ENCODE measurements around the gene ATP5PD.

The ATP5PD gene

DNA sequence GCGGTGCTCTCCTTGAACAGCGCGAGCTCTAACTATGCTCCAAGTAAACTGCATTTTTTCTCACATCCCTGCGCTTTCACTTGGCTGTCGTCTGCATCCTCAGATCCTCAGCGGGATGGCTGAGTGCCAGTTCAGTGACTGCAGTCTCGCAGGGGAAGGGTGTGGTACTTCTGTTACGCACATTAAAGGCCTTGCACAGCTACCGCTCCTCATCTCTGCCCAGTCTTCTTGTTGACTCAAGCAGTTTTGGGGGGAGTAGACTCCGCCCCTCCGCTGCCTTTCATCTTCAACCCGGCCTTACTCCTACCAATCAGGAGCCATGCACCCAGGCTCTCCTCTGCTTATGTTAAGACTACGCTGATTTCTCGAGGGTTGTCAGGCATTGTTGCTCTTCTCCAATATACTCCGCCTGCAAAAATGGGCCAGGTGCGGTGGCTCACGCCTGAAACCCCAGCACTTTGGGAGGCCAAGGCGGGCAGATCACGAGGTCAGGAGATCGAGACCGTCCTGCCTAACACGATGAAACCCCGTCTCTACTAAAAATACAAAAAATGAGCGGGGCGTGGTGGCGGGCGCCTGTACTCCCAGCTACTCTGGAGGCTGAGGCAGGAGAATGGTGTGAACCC lies 10.0 kb downstream of the ATP5PD start:
- Mint-ChIP-seq H3K27ac (peak overlapping the region; percentile 68), H3K4me1 (peaks cover 18% of the 10 kb centered on the region), H3K36me3 (ENCODE audit: low read depth) (peaks cover 29% of the 10 kb centered on the region), H3K27me3 (ENCODE audit: low read depth, poor library complexity) (peaks cover 29% of the 10 kb centered on the region), H3K4me3 (peak overlapping the region; percentile 42), H3K9me3 (peaks cover 9% of the 10 kb centered on the region)
- TF ChIP-seq, protein P1, sequence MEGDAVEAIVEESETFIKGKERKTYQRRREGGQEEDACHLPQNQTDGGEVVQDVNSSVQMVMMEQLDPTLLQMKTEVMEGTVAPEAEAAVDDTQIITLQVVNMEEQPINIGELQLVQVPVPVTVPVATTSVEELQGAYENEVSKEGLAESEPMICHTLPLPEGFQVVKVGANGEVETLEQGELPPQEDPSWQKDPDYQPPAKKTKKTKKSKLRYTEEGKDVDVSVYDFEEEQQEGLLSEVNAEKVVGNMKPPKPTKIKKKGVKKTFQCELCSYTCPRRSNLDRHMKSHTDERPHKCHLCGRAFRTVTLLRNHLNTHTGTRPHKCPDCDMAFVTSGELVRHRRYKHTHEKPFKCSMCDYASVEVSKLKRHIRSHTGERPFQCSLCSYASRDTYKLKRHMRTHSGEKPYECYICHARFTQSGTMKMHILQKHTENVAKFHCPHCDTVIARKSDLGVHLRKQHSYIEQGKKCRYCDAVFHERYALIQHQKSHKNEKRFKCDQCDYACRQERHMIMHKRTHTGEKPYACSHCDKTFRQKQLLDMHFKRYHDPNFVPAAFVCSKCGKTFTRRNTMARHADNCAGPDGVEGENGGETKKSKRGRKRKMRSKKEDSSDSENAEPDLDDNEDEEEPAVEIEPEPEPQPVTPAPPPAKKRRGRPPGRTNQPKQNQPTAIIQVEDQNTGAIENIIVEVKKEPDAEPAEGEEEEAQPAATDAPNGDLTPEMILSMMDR (IDR thresholded peaks at IDR 0.05): no peak
- DNase-seq: peak; percentile 14

DNA sequence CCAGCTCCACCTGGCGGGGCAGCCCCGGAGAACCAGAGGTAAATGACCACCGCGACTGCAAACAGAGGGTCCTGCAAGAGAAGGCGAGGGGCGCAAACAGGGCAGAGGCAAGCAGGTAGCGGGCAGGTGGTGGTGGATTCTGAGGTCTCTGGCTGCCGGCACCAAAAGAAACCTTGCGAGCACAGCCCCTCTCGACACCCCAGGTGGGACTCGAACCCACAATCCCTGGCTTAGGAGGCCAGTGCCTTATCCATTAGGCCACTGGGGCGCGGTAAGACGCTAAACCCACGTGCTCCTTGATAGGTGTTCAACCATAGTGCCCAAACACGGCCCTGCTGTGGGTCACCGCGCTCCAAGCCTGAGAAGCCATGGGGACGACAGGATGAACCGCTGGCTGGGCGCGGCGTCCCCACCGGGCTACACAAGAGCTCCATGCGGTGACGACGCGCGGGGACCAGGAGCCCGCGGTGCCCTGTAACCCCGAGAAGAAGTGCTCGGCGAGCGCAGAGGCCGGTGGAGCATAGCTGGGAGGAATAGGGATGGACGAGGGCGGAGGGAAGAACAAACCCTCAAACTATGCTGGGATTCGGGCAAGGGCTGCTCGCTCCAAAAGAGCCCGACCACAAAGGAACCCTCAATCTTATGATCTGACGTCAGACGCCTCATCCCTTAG lies 12.4 kb downstream of the ATP5PD start:
- Mint-ChIP-seq H3K27me3 (ENCODE audit: low read depth, poor library complexity) (peaks cover 29% of the 10 kb centered on the region), H3K27ac (peak overlapping the region; percentile 99), H3K9me3 (peaks cover 30% of the 10 kb centered on the region), H3K4me3 (peak overlapping the region; percentile 88), H3K4me1 (peaks cover 18% of the 10 kb centered on the region), H3K36me3 (ENCODE audit: low read depth) (peaks cover 10% of the 10 kb centered on the region)
- TF ChIP-seq, protein P1 (IDR thresholded peaks at IDR 0.05): no peak
- DNase-seq: peak; percentile 92

DNA sequence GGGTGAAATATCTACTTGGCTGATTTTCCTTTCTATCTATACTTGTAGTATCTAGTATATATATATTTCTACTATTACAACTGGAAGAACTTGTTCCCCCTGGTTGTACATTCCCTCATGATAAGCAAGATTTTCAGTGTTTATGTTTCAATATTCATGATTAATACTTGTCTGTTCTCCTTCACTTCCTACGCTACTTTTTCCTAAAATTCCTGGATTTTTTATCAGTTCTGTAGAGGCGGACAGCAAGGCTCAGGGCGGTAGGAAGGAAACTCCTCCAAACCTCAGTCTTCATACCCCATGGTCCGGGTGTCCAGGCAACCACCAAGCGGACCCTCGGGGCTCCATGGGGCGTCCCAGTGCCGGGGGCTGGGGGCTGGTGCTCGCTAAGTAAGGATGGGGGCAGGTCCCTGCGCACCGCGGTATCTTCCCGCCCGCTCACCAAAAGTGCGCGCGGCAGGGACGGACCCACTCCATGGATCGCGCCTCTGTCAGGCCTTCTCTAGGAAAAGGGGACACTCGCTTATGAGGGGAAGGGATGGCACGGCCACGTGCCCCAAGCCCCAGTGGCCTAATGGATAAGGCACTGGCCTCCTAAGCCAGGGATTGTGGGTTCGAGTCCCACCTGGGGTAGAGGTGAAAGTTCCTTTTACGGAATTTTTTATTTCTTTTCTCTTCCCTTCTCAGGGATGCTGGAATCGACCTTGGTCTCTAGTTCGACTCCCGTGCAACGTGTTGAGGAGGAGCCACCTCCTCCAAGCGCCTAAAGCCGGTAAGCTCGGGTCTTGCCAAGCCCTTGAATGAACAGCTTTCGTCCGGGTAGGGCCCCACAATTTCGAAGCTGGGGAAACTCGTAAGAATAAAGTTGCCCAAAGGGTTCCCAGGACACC lies 13.2 kb downstream of the ATP5PD start:
- H3K36me3 Mint-ChIP-seq (ENCODE audit: low read depth): peaks cover 4% of the 10 kb centered on the region
- peaks cover 31% of the 10 kb centered on the region for H3K27me3 Mint-ChIP-seq (ENCODE audit: low read depth, poor library complexity)
- TF ChIP-seq, protein P1 (IDR thresholded peaks at IDR 0.05): no peak
- peaks cover 18% of the 10 kb centered on the region for H3K4me1 Mint-ChIP-seq
- DNase-seq: peak; percentile 99
- peaks cover 36% of the 10 kb centered on the region for H3K9me3 Mint-ChIP-seq
- peak overlapping the region; percentile 88 for H3K4me3 Mint-ChIP-seq
- H3K27ac Mint-ChIP-seq: peak overlapping the region; percentile 99

DNA sequence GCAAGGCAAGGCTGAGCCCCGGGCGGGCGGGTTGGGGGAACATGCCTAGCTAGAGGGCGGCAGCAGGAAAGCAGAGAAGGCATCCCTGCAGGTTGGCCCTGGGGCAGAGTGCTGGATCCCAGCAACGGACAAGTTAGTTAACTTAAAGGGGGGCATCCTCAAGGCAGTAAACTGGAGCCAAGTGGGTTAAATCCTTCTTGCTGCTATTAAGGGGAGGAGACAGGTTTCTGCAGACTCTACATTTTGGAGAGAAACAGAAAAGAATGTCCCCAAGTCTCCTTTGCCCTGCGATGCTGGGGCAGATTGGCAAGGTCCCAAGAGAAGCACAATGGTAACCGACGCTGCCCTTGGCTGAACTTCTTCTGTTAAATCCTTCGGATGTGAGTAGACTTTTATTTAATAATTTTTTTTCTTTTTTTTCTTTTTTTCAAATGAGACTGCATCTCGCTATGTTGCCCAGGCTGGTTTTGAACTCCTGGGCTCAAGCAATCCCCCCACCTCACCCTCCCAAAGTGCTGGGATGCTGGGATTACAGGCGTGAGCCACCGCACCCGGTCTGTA lies 14.0 kb downstream of the ATP5PD start:
- Mint-ChIP-seq H3K36me3 (ENCODE audit: low read depth) (no peaks in the 10 kb centered on the region), H3K27me3 (ENCODE audit: low read depth, poor library complexity) (peaks cover 33% of the 10 kb centered on the region), H3K4me1 (peaks cover 18% of the 10 kb centered on the region), H3K27ac (no peak overlapping the region), H3K4me3 (peak overlapping the region; percentile 88), H3K9me3 (peaks cover 40% of the 10 kb centered on the region)
- TF ChIP-seq, protein P1 (IDR thresholded peaks at IDR 0.05): no peak
- no peak for DNase-seq

DNA sequence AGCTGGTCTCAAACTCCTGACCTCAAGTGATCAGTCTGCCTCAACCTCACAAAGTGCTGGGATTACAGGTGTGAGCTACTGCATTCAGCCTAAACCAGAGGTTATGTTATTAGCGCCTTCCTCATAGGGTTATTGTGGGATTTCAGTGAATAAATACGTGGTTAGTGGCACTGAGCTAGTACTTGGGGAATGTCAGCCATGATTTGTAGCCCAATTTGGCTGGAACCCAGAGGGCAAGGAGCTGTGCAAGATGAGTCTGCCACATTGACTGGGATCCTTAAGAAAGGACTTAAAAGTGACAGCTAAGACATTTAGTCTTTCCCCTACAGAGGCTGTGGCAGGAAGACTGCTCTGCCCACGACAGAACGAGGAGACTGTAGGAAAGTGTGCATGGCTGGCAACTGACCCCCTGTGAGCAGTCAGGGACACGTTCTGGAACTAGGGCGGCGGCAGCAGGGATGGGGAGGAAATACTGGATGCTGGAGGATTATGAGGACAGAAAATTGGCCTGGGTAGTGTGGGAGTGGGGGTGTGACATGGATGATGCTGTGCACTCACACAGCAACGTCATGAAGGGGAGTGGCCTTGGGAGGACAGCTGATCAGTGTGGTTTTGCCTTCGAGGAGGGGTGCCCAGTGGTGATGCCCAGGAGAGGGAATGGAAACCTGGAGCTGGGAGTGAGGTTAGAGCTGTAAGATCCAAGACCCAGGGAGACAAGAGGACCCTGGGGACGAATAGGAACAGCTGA lies 14.6 kb downstream of the ATP5PD start:
- TF ChIP-seq, protein P1 (IDR thresholded peaks at IDR 0.05): no peak

More for the DNA sequence above, 14.6 kb downstream of the ATP5PD start:
- peaks cover 18% of the 10 kb centered on the region for H3K4me1 Mint-ChIP-seq
- H3K9me3 Mint-ChIP-seq: peaks cover 45% of the 10 kb centered on the region
- H3K27me3 Mint-ChIP-seq (ENCODE audit: low read depth, poor library complexity): peaks cover 33% of the 10 kb centered on the region
- H3K36me3 Mint-ChIP-seq (ENCODE audit: low read depth): no peaks in the 10 kb centered on the region
- H3K4me3 Mint-ChIP-seq: peak overlapping the region; percentile 88
- no peak overlapping the region for H3K27ac Mint-ChIP-seq
- DNase-seq: peak; percentile 27
